Measurements from ENCODE around the gene ADAM12.

ADAM12 gene

DNA sequence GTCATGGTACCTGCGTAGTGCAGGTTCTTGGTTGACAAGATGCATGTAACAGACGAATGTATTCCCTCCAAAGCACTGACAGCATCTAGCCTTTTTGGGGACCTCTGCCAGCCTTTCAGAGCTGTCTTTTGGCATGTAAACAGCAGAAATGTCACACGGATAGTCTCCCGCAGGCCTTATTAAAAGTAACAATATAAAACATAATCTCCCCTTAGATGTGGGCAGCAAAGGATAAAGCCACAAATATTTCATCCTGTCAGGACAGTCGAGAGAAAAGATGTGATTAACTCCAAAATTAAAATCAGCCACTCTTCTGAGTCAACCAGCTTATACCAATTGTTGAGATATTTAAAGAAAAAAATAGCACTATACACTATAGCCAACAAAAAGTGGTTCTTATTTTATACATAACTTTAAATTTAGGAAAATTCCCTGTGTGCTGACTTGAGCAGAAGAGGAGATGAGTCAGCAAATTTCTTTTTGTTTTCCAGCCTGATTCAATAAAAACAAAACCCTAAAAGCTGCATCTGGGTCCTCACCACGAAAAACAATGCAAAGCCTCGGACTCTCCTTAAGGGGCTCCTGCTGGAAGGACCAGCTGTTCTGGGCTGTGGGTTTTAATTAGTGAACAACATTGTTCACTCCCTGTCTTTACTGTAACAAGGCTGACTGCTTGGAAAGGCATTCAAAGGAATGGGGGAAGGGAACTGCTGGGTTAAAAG lies 240.2 kb downstream of the ADAM12 start:
- TF ChIP-seq EZH2phosphoT487 (IDR thresholded peaks at IDR 0.05; ENCODE audit: low read length) = no peak
- Histone ChIP-seq H2AFZ (ENCODE audit: low read length) (no peak overlapping the region), H4K20me1 (ENCODE audit: insufficient read depth, low read length) (no peaks in the 10 kb centered on the region), H3K4me2 (ENCODE audit: low read depth, low read length) (no peak overlapping the region), H3K27me3 (replicated peaks; ENCODE audit: insufficient read depth, low read length) (no peaks in the 10 kb centered on the region; the same call in 1 of the 2 replicates), H3K4me1 (ENCODE audit: low read length) (no peaks in the 10 kb centered on the region), H3K9me3 (replicated peaks; ENCODE audit: insufficient read depth, low read length) (no peaks in the 10 kb centered on the region), H3F3A (ENCODE audit: insufficient read depth, low read length) (no peaks in the 10 kb centered on the region), H3K9me2 (replicated peaks; ENCODE audit: insufficient read depth, low read length) (no peaks in the 10 kb centered on the region), H3K4me3 (ENCODE audit: low read length) (no peak overlapping the region), H3K36me3 (replicated peaks; ENCODE audit: insufficient read depth, low read length) (no peaks in the 10 kb centered on the region), H3K9ac (ENCODE audit: low read length) (no peak overlapping the region), H3K79me2 (ENCODE audit: low read length) (no peaks in the 10 kb centered on the region), H3K27ac (ENCODE audit: low read length) (no peak overlapping the region)
- DNase-seq = no peak

GRCh38 chr10:126146771-126147170 lies 241.5 kb downstream of the ADAM12 start:
- H3F3A ChIP-seq (ENCODE audit: insufficient read depth, low read length) = no peaks in the 10 kb centered on the region
- no peak overlapping the region for H3K9ac ChIP-seq (ENCODE audit: low read length)
- no peaks in the 10 kb centered on the region for H3K4me1 ChIP-seq (ENCODE audit: low read length)

GRCh38 chr10:126143117-126143516 lies 245.2 kb downstream of the ADAM12 start:
- no peak for DNase-seq

More at GRCh38 chr10:126146771-126147170, 241.5 kb downstream of the ADAM12 start:
- Histone ChIP-seq H3K36me3 (replicated peaks; ENCODE audit: insufficient read depth, low read length) (no peaks in the 10 kb centered on the region), H3K4me2 (ENCODE audit: low read depth, low read length) (no peak overlapping the region), H2AFZ (ENCODE audit: low read length) (no peak overlapping the region), H3K4me3 (ENCODE audit: low read length) (no peak overlapping the region), H3K27me3 (replicated peaks; ENCODE audit: insufficient read depth, low read length) (no peaks in the 10 kb centered on the region), H3K9me3 (replicated peaks; ENCODE audit: insufficient read depth, low read length) (no peaks in the 10 kb centered on the region), H3K79me2 (ENCODE audit: low read length) (no peaks in the 10 kb centered on the region), H4K20me1 (ENCODE audit: insufficient read depth, low read length) (no peaks in the 10 kb centered on the region), H3K27ac (ENCODE audit: low read length) (no peak overlapping the region), H3K9me2 (replicated peaks; ENCODE audit: insufficient read depth, low read length) (no peaks in the 10 kb centered on the region)
- DNase-seq = no peak
- TF ChIP-seq EZH2phosphoT487 (IDR thresholded peaks at IDR 0.05; ENCODE audit: low read length) (no peak), CTCF (IDR thresholded peaks at IDR 0.05; ENCODE audit: low read length) (no peak), EZH2 (optimal IDR thresholded peaks at IDR 0.05; ENCODE audit: low read depth, low read length) (no peak)

More at GRCh38 chr10:126143117-126143516, 245.2 kb downstream of the ADAM12 start:
- no peaks in the 10 kb centered on the region for H3K27me3 ChIP-seq (replicated peaks; ENCODE audit: insufficient read depth, low read length)
- H2AFZ ChIP-seq (ENCODE audit: low read length) = no peak overlapping the region
- H3K36me3 ChIP-seq (replicated peaks; ENCODE audit: insufficient read depth, low read length) = no peaks in the 10 kb centered on the region
- no peaks in the 10 kb centered on the region for H3K4me1 ChIP-seq (ENCODE audit: low read length)
- H3K4me3 ChIP-seq (ENCODE audit: low read length) = no peak overlapping the region
- TF ChIP-seq EZH2phosphoT487 (IDR thresholded peaks at IDR 0.05; ENCODE audit: low read length) = no peak
- TF ChIP-seq EZH2 (optimal IDR thresholded peaks at IDR 0.05; ENCODE audit: low read depth, low read length) = no peak
- TF ChIP-seq CTCF (IDR thresholded peaks at IDR 0.05; ENCODE audit: low read length) = no peak
- no peak overlapping the region for H3K27ac ChIP-seq (ENCODE audit: low read length)
- no peak overlapping the region for H3K9ac ChIP-seq (ENCODE audit: low read length)
- H3F3A ChIP-seq (ENCODE audit: insufficient read depth, low read length) = no peaks in the 10 kb centered on the region
- no peak overlapping the region for H3K4me2 ChIP-seq (ENCODE audit: low read depth, low read length)
- no peaks in the 10 kb centered on the region for H3K79me2 ChIP-seq (ENCODE audit: low read length)
- no peaks in the 10 kb centered on the region for H4K20me1 ChIP-seq (ENCODE audit: insufficient read depth, low read length)
- no peaks in the 10 kb centered on the region for H3K9me3 ChIP-seq (replicated peaks; ENCODE audit: insufficient read depth, low read length)
- H3K9me2 ChIP-seq (replicated peaks; ENCODE audit: insufficient read depth, low read length) = no peaks in the 10 kb centered on the region
